Measurements from ENCODE around the gene MRPL52.
"Not testable (repeated sequence)": the region's sequence is repeated elsewhere in the genome, so short reads cannot be mapped to it uniquely, and the experiment has no call there.

Gene MRPL52

DNA sequence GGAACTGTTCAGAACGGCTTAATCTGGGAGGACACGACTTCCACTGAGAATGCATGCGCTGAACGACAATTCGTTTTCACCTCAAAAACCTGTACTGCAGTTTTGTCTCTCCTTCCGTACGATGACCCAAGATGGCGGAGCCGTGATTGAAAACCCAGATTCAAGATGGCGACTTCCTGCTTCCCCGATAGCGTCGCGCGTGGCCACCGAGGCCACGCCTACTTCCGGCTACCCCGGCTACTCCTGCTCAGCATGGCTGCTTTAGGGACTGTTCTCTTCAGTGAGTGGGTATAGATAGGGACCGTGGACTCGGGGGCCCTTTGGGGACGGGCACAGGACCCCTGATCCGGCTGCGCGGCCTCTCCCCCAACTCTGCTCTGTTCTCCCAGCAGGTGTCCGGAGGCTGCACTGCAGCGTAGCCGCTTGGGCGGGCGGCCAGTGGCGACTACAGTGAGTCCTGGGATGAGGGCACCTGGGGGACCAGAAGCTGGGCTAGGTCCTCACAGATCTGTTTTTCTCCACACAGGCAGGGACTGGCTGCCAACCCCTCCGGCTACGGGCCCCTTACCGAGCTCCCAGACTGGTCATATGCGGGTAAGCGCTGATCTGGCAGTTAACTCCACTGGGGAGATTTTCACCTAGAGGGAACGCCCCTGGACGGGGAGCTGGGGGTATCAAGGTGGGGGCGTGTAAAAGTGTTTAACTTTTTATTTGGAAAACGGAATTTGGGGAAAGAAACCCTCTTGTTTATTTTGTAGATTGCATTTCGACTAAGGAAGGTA, at the start of gene MRPL52:
MRPL52 (plus strand) TSS at position 227 of the 782 bp plus-strand sequence; CDS start at position 253, 26 bp downstream.
- in situ Hi-C loops (cut with HindIII; ENCODE audit: low sequenced_read_pairs), result no loop called here

GRCh38 chr14:22780105-22780679, 49.5 kb upstream of the MRPL52 start:
- in situ Hi-C loops (cut with HindIII; ENCODE audit: low sequenced_read_pairs), result no loop called here

GRCh38 chr14:22780941-22781300, 48.8 kb upstream of the MRPL52 start:
- in situ Hi-C loops (cut with HindIII; ENCODE audit: low sequenced_read_pairs), result no loop called here

GRCh38 chr14:22781301-22781991, 48.2 kb upstream of the MRPL52 start:
- in situ Hi-C loops (cut with HindIII; ENCODE audit: low sequenced_read_pairs), result no loop called here

DNA sequence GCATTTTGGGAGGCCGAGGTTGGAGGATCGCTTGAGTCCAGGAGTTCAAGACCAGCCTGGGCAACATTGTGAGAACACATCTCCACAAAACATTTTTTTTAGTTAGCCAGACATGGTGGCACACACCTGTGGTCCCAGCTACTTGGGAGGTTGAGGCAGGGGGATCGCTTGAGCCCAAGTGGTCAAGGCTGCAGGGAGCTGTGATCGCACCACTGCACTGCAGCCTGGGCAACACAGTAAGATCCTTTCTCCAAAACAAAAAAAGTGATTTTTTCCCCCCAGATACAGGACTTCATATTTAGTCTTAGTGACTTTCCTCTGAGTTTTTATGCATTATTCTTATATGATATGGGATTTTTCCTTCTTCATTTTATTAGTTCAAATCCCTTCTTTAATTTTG, 43.0 kb upstream of the MRPL52 start:
- in situ Hi-C loops (cut with HindIII; ENCODE audit: low sequenced_read_pairs), result no loop called here

DNA sequence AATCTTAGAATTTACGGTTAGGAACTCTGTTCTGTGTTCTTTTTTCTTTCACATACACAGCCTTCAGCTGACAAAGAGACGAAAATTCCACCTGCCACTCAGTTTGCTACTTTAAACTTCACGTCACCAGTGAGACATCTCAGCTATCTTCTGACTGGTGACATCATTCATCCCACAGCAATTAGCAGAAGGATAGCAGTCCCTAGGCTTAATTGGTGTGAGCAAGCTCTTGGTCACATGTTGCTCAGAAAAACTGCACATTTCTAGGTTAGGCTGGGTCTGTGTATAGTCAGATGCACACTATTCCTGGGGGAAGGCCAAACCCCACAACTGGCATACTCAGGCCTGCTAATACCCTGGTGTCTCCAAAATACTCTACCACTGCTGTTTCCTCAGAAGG, 38.4 kb upstream of the MRPL52 start:
- in situ Hi-C loops (cut with HindIII; ENCODE audit: low sequenced_read_pairs), result no loop called here

GRCh38 chr14:22792158-22792557, 37.5 kb upstream of the MRPL52 start:
- in situ Hi-C loops (cut with HindIII; ENCODE audit: low sequenced_read_pairs), result no loop called here

GRCh38 chr14:22793550-22793949, 36.1 kb upstream of the MRPL52 start:
- in situ Hi-C loops (cut with HindIII; ENCODE audit: low sequenced_read_pairs), result not testable (repeated sequence)

GRCh38 chr14:22793976-22794375, 35.7 kb upstream of the MRPL52 start:
- in situ Hi-C loops (cut with HindIII; ENCODE audit: low sequenced_read_pairs), result no loop called here

DNA sequence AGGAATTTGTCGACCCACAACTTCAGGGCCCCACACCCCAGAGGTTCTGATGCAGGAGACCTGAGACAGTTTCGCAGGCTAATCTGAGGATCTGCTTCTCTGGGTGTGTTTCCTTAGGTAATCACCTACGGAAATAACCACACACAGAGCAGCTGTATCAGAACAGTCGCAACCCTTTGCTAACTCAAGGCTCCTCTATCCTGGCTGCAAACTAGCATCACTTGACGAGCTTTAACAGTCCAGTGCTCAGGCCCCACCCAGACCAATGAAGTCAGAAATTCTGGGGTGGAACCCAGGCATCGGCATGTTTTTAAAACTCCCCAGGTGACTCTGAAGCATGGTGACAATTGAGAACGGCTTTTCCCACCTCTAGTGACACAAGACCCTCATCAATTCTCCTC, 35.1 kb upstream of the MRPL52 start:
- in situ Hi-C loops (cut with HindIII; ENCODE audit: low sequenced_read_pairs), result no loop called here

DNA sequence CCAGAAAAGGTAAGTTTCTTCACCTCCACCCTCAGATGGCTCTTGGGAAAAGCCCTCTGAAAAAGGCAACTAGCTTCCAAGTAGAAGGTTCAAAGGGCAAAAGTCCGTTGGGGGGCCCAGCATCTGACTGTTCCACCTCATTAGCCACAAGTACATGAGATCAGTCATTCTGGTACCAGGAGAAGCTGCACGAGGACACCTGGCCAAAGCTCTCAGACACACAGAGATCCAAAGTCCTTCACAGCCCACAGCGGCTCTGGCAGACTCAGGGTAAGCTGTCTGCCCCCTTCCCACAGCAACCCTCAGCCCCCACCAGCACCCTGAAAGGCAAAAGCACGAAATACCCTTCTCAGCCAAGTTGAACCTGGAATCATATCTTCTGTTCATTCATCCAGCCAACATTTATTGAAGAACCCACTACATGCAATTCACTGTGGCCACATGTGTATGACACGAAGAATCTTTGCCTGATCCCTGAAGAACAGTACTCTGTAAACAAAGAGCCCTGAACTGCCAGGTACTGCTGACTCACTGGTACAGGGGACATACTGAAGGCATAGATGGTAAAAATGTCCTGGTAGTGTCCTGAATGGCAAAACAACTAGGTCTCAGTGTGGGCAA, 33.5 kb upstream of the MRPL52 start:
- in situ Hi-C loops (cut with HindIII; ENCODE audit: low sequenced_read_pairs), result no loop called here

GRCh38 chr14:22797017-22797917, 32.4 kb upstream of the MRPL52 start:
- in situ Hi-C loops (cut with HindIII; ENCODE audit: low sequenced_read_pairs), result no loop called here

DNA sequence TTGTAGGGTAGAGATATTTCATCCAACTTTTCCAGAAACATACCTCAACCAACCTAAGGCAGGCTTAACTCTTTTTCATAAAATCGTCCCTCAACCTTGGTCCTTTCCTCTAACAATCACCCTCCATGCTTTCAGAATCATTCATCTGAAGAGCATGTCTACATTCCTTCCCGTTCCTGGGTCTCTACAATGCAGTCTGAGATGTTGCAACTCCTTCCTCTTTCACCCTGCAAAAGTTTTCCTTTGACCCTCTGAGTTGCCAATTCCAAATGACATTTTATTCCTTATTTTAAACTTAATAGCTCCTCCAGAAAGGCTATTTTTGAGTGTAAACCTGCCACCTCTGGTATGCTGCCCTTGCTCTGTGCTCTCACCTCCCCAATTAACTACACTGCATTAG, 31.2 kb upstream of the MRPL52 start:
- in situ Hi-C loops (cut with HindIII; ENCODE audit: low sequenced_read_pairs), result no loop called here

DNA sequence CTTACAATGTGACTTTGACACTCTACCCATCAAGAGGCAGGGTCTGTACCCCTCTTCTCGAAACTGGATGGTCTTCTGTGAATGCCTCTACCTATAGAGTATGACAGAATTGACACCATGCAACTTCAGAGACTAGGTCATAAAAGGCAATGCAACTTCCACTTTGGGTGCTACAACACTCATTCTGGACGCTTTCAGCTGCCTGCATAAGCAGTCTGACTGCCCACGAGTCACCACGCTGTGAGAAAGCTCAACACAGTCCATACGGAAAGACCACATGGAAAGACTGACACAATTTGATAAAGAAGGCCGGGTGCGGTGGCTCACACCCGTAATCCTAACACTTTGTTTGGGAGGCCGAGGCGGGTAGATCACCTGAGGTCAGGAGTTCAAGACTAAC, 29.3 kb upstream of the MRPL52 start:
- in situ Hi-C loops (cut with HindIII; ENCODE audit: low sequenced_read_pairs), result loop anchor here (10.0 kb wide), 1 partner anchor 216 kb away; the partner anchor contains the start of gene DAD1

DNA sequence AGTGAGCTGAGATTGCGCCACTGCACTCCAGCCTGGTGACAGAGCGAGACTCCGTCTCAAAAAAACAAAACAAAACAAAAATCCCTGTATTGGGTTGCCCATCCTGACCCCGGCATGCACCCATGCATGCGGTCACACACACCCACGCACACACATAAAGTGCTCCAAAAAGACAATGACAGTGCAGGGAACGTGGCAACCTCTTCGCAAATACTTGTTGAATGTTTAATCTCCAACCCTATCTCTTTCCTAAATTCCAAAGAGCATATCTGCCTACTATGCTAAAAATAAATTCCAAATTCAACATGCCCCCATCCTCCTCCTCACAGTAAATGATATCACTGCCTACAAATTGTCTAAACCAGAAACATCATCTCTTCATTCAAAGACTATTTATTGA, 28.0 kb upstream of the MRPL52 start:
- in situ Hi-C loops (cut with HindIII; ENCODE audit: low sequenced_read_pairs), result loop anchor here (10.0 kb wide), 1 partner anchor 217 kb away; the partner anchor contains the start of gene DAD1

DNA sequence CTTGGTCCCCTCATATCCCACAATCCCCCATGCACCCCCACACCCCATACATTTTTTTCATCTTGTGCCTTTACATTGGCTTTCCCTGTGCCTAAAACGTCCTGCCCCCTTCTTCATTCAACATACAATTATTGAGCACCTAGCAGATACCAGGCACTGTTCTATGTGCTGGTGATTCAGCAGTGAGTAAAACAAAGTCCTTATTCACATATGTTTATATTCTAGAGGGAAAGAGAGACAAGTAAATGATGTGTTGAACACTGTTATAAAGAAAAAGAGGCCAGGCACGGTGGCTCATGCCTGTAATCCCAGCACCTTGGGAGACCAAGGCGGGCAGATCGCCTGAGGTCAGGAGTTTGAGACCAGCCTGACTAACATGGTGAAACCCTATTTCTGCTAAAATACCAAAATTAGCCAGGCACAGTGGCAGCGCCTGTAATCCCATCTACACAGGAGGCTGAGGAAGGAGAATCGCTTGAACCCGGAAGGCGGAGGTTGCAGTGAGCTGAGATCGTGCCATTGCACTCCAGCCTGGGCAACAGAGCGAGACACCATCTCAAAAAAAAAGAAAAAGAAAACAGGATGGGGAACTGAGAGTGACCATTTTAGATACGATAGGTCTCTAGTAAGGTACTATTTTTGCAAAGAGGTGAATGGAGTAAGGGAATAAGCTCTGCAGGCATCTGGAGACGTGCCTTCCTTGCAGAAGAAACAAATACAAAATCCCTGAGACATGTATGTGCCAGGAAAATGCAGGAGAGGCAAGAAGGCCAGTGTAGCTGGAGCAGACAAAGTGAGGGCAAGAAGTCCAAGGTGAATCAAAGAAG, 26.6 kb upstream of the MRPL52 start:
- in situ Hi-C loops (cut with HindIII; ENCODE audit: low sequenced_read_pairs), result loop anchor here (10.0 kb wide), 1 partner anchor 218 kb away; the partner anchor contains the start of gene DAD1

DNA sequence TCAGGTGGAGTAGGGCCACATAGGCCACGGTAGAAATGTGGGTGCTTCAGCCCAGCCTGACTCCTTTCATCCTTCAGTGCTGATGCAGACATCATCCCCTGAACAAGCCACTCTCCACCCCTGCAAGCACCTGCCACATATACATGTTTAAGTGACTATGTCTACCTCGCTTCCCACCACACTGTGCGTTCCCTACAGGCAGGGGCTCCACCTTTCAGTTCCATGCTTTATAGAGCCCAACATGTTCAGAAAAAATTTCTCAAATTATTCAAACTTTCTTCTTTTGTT, 26.1 kb upstream of the MRPL52 start:
- in situ Hi-C loops (cut with HindIII; ENCODE audit: low sequenced_read_pairs), result loop anchor here (10.0 kb wide), 1 partner anchor 219 kb away; the partner anchor contains the start of gene DAD1

- in situ Hi-C loops (cut with HindIII; ENCODE audit: low sequenced_read_pairs), result loop anchor here (10.0 kb wide), 1 partner anchor 220 kb away; the partner anchor contains the start of gene DAD1
These were observed 24.5 kb upstream of the MRPL52 start for GRCh38 chr14:22805235-22805634.

GRCh38 chr14:22807432-22808087, 22.1 kb upstream of the MRPL52 start:
- in situ Hi-C loops (cut with HindIII; ENCODE audit: low sequenced_read_pairs), result loop anchor here (10.0 kb wide), 1 partner anchor 223 kb away; the partner anchor contains the start of gene DAD1
